ENCODE data around the gene HPGDS.

DNA sequence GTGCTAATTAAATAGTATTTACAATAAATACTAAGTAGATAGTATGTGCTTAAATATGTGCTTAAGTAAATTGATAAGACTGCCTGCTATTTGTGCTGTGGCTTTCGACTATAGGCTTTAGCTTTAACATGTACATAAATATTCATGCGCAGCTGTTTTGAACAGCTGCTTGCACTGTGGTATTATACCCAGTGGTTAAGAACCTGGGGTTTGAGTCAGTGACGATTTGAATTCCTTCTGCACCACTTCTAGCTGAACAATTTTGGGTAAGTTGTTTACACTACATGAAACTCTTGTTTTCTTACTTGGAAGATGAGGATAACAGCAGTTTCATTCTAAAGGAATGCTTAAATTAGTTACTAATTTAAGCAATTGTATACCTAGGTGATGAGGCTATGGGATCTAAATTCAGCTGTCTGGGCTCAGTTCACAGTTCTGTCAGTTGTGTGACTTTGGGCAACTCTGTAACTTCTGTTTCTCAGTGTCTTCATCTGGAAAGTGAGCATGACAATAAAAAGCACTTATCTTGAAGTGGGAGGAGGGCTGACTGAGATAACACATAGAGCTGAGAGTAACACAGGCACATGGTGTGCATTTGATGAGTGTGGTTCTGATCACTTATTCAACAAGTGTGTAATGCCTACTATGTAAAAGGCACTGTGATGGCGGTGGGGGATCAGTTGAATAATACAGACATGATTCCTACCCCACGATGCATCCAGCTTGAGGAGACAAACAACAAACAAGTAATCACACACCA, 37.0 kb downstream of the HPGDS start:
- no peak for TF ChIP-seq POLR2A (IDR thresholded peaks at IDR 0.05)
- TF ChIP-seq, protein P1, sequence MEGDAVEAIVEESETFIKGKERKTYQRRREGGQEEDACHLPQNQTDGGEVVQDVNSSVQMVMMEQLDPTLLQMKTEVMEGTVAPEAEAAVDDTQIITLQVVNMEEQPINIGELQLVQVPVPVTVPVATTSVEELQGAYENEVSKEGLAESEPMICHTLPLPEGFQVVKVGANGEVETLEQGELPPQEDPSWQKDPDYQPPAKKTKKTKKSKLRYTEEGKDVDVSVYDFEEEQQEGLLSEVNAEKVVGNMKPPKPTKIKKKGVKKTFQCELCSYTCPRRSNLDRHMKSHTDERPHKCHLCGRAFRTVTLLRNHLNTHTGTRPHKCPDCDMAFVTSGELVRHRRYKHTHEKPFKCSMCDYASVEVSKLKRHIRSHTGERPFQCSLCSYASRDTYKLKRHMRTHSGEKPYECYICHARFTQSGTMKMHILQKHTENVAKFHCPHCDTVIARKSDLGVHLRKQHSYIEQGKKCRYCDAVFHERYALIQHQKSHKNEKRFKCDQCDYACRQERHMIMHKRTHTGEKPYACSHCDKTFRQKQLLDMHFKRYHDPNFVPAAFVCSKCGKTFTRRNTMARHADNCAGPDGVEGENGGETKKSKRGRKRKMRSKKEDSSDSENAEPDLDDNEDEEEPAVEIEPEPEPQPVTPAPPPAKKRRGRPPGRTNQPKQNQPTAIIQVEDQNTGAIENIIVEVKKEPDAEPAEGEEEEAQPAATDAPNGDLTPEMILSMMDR (IDR thresholded peaks at IDR 0.05): no peak

Measured in heart left ventricle (tissue), 13 donors.